ENCODE data around the gene LRP2.

DNA sequence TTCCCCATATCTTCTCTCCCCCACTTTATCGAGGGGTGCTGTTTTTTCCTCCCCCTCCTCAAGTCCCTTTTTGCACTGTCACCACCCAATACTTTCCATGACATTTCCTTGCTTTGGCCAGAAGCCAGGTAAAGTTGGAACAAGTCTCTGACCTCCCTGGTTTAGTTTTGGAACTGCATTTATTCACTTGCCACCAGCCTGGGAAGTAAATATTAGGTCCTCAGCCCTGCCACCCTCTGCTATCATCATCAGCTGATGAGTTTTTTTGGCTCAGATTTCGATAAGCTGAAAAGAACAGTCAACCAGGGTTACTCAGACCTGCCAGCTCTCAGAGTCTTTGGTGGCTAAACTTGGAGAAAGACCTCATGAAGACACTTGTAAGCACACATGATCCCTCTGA lies 246.0 kb downstream of the LRP2 start:
- no peak for TF ChIP-seq EZH2 (IDR thresholded peaks at IDR 0.05; ENCODE audit: borderline replicate concordance)
- TF ChIP-seq, protein P1, sequence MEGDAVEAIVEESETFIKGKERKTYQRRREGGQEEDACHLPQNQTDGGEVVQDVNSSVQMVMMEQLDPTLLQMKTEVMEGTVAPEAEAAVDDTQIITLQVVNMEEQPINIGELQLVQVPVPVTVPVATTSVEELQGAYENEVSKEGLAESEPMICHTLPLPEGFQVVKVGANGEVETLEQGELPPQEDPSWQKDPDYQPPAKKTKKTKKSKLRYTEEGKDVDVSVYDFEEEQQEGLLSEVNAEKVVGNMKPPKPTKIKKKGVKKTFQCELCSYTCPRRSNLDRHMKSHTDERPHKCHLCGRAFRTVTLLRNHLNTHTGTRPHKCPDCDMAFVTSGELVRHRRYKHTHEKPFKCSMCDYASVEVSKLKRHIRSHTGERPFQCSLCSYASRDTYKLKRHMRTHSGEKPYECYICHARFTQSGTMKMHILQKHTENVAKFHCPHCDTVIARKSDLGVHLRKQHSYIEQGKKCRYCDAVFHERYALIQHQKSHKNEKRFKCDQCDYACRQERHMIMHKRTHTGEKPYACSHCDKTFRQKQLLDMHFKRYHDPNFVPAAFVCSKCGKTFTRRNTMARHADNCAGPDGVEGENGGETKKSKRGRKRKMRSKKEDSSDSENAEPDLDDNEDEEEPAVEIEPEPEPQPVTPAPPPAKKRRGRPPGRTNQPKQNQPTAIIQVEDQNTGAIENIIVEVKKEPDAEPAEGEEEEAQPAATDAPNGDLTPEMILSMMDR (IDR thresholded peaks at IDR 0.05; ENCODE audit: poor library complexity): no peak
- TF ChIP-seq EZH2phosphoT487 (IDR thresholded peaks at IDR 0.05; ENCODE audit: low read depth, severe bottlenecking, unreplicated experiment): no peak

Data from hepatocyte (in vitro differentiated cells).